ENCODE results near the gene PPP1R26.
"Not testable (repeated sequence)": the region's sequence is repeated elsewhere in the genome, so short reads cannot be mapped to it uniquely, and the experiment has no call there.

The PPP1R26 gene

GRCh38 chr9:135526089-135526729, 46.6 kb downstream of the PPP1R26 start:
- in situ Hi-C loops (cut with HindIII; ENCODE audit: low sequenced_read_pairs): no loop called here
- no peak overlapping the region for H3K4me3 ChIP-seq (ENCODE audit: low read depth, low read length)
- no peak for TF ChIP-seq CTCF (IDR thresholded peaks at IDR 0.05; ENCODE audit: low read depth, low read length)
- no peak for DNase-seq (ENCODE audit: low read depth, low spot score)

- no peak overlapping the region for H3K4me3 ChIP-seq (ENCODE audit: low read depth, low read length)
- DNase-seq (ENCODE audit: low read depth, low spot score): no peak
- no peak for TF ChIP-seq CTCF (IDR thresholded peaks at IDR 0.05; ENCODE audit: low read depth, low read length)
- in situ Hi-C loops (cut with HindIII; ENCODE audit: low sequenced_read_pairs): no loop called here
Measured at GRCh38 chr9:135526730-135527571, 47.4 kb downstream of the PPP1R26 start.

GRCh38 chr9:135528842-135529435, 49.4 kb downstream of the PPP1R26 start:
- DNase-seq (ENCODE audit: low read depth, low spot score); in situ Hi-C loops (cut with HindIII; ENCODE audit: low sequenced_read_pairs); H3K4me3 ChIP-seq (ENCODE audit: low read depth, low read length): not testable (repeated sequence)

- DNase-seq (ENCODE audit: low read depth, low spot score): no peak
- in situ Hi-C loops (cut with HindIII; ENCODE audit: low sequenced_read_pairs): no loop called here
- no peak overlapping the region for H3K4me3 ChIP-seq (ENCODE audit: low read depth, low read length)
- TF ChIP-seq CTCF (IDR thresholded peaks at IDR 0.05; ENCODE audit: low read depth, low read length): no peak
Measured at GRCh38 chr9:135530146-135530545, 50.6 kb downstream of the PPP1R26 start.

- in situ Hi-C loops (cut with HindIII; ENCODE audit: low sequenced_read_pairs): no loop called here
- DNase-seq (ENCODE audit: low read depth, low spot score): no peak
- TF ChIP-seq CTCF (IDR thresholded peaks at IDR 0.05; ENCODE audit: low read depth, low read length): no peak
- H3K4me3 ChIP-seq (ENCODE audit: low read depth, low read length): no peak overlapping the region
Measured at GRCh38 chr9:135531096-135531495, 51.5 kb downstream of the PPP1R26 start.

- in situ Hi-C loops (cut with HindIII; ENCODE audit: low sequenced_read_pairs): no loop called here
- no peak for TF ChIP-seq CTCF (IDR thresholded peaks at IDR 0.05; ENCODE audit: low read depth, low read length)
- no peak overlapping the region for H3K4me3 ChIP-seq (ENCODE audit: low read depth, low read length)
- no peak for DNase-seq (ENCODE audit: low read depth, low spot score)
Measured at GRCh38 chr9:135533113-135533512, 53.5 kb downstream of the PPP1R26 start.

GRCh38 chr9:135533674-135534073, 54.1 kb downstream of the PPP1R26 start:
- TF ChIP-seq CTCF (IDR thresholded peaks at IDR 0.05; ENCODE audit: low read depth, low read length): no peak
- H3K4me3 ChIP-seq (ENCODE audit: low read depth, low read length): no peak overlapping the region
- in situ Hi-C loops (cut with HindIII; ENCODE audit: low sequenced_read_pairs): no loop called here
- DNase-seq (ENCODE audit: low read depth, low spot score): no peak

GRCh38 chr9:135534192-135534711, 54.7 kb downstream of the PPP1R26 start:
- H3K4me3 ChIP-seq (ENCODE audit: low read depth, low read length); DNase-seq (ENCODE audit: low read depth, low spot score); in situ Hi-C loops (cut with HindIII; ENCODE audit: low sequenced_read_pairs): not testable (repeated sequence)

GRCh38 chr9:135534826-135535225, 55.2 kb downstream of the PPP1R26 start:
- in situ Hi-C loops (cut with HindIII; ENCODE audit: low sequenced_read_pairs); DNase-seq (ENCODE audit: low read depth, low spot score); H3K4me3 ChIP-seq (ENCODE audit: low read depth, low read length): not testable (repeated sequence)

GRCh38 chr9:135535631-135536030, 56.0 kb downstream of the PPP1R26 start:
- DNase-seq (ENCODE audit: low read depth, low spot score); H3K4me3 ChIP-seq (ENCODE audit: low read depth, low read length); in situ Hi-C loops (cut with HindIII; ENCODE audit: low sequenced_read_pairs): not testable (repeated sequence)
